ENCODE results near the gene TPRG1L. TPM values are rescaled to one million over a fixed set of nuclear protein-coding genes. Genes with fewer than 3 reads are reported as not detected.

The TPRG1L gene
- total RNA-seq, 1 experiment from 2014 or later = 32.0 TPM

GRCh38 chr1:3625151-3625907 lies 514 bp downstream of the TPRG1L start:
- H3K4me1 ChIP-seq (ENCODE audit: insufficient read depth, low read length) = peaks cover 17% of the 10 kb centered on the region
- peak overlapping the region; percentile 96 for H3K4me2 ChIP-seq (ENCODE audit: low read length)
- no peaks in the 10 kb centered on the region for H3K27me3 ChIP-seq (ENCODE audit: low read length)
- CTCF ChIA-PET = no interaction called here
- POLR2A ChIA-PET (ENCODE audit: unreplicated experiment) = no interaction called here
- ATAC-seq = peak; percentile 54
- H3K36me3 ChIP-seq (ENCODE audit: low read depth, low read length) = peaks cover 28% of the 10 kb centered on the region; the same call in 1 of the 2 replicates
- H3K9me3 ChIP-seq (ENCODE audit: low read length) = no peaks in the 10 kb centered on the region
- H3K4me3 ChIP-seq (ENCODE audit: low read length) = peak overlapping the region; percentile 91
- H3K27ac ChIP-seq (ENCODE audit: low read length) = no peak overlapping the region
- H4K20me1 ChIP-seq (ENCODE audit: low read length) = no peaks in the 10 kb centered on the region
- H2AFZ ChIP-seq (ENCODE audit: low read length) = peak overlapping the region; percentile 75
- intact Hi-C loops (cut with micrococcal nuclease) = no loop called here
- DNase-seq = peak; percentile 63
- peak; percentile 29; the same call in 1 of the 2 replicates for TF ChIP-seq CTCF (conservative IDR thresholded peaks at IDR 0.05; ENCODE audit: low read depth, low read length)
- TF ChIP-seq EZH2phosphoT487 (IDR thresholded peaks at IDR 0.05; ENCODE audit: borderline replicate concordance, low read length) = no peak
- no TSS peak for BruUV-seq (replicated peaks)
- H3F3A ChIP-seq (ENCODE audit: low read length, unreplicated experiment) = no peaks in the 10 kb centered on the region
- peaks cover 9% of the 10 kb centered on the region; the same call in 1 of the 2 replicates for H3K79me2 ChIP-seq (ENCODE audit: low read length)
- H3K9ac ChIP-seq (ENCODE audit: low read length) = peak overlapping the region; percentile 59; the same call in 1 of the 2 replicates
- no peaks in the 10 kb centered on the region for H3K9me2 ChIP-seq (replicated peaks; ENCODE audit: low read length)

GRCh38 chr1:3626025-3626424 lies 1.2 kb downstream of the TPRG1L start:
- Histone ChIP-seq H3K27me3 (ENCODE audit: low read length) (no peaks in the 10 kb centered on the region), H3K4me3 (ENCODE audit: low read length) (peak overlapping the region; percentile 91), H3K9me2 (replicated peaks; ENCODE audit: low read length) (no peaks in the 10 kb centered on the region), H3K4me2 (ENCODE audit: low read length) (peak overlapping the region; percentile 96), H3K4me1 (ENCODE audit: insufficient read depth, low read length) (peaks cover 17% of the 10 kb centered on the region), H3K27ac (ENCODE audit: low read length) (no peak overlapping the region), H4K20me1 (ENCODE audit: low read length) (no peaks in the 10 kb centered on the region), H3K9ac (ENCODE audit: low read length) (peak overlapping the region; percentile 59; the same call in 1 of the 2 replicates), H3K79me2 (ENCODE audit: low read length) (peaks cover 9% of the 10 kb centered on the region; the same call in 1 of the 2 replicates), H3K36me3 (ENCODE audit: low read depth, low read length) (peaks cover 31% of the 10 kb centered on the region; the same call in 1 of the 2 replicates), H3F3A (ENCODE audit: low read length, unreplicated experiment) (no peaks in the 10 kb centered on the region), H3K9me3 (ENCODE audit: low read length) (no peaks in the 10 kb centered on the region), H2AFZ (ENCODE audit: low read length) (peak overlapping the region; percentile 75)
- no peak for DNase-seq
- ATAC-seq = no peak
- intact Hi-C loops (cut with micrococcal nuclease) = no loop called here
- ChIA-PET CTCF (no interaction called here), POLR2A (ENCODE audit: unreplicated experiment) (no interaction called here)
- TF ChIP-seq CTCF (conservative IDR thresholded peaks at IDR 0.05; ENCODE audit: low read depth, low read length) (no peak), EZH2 (IDR thresholded peaks at IDR 0.05; ENCODE audit: low read length, unreplicated experiment) (no peak), EZH2phosphoT487 (IDR thresholded peaks at IDR 0.05; ENCODE audit: borderline replicate concordance, low read length) (no peak)
- BruUV-seq (replicated peaks) = TSS peak; percentile 27
